HG03103 (cell line): Measurements from ENCODE around the gene PTGIR.

Source experiments
- ATAC-seq: cut with Tn5 transposase; IDR thresholded peaks from one replicate; pipeline ENCODE4 v1.9.1; 2021; ENCODE audit warnings: low read depth; ENCODE audit not compliant: unreplicated experiment

Gene PTGIR, protein sequence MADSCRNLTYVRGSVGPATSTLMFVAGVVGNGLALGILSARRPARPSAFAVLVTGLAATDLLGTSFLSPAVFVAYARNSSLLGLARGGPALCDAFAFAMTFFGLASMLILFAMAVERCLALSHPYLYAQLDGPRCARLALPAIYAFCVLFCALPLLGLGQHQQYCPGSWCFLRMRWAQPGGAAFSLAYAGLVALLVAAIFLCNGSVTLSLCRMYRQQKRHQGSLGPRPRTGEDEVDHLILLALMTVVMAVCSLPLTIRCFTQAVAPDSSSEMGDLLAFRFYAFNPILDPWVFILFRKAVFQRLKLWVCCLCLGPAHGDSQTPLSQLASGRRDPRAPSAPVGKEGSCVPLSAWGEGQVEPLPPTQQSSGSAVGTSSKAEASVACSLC

DNA sequence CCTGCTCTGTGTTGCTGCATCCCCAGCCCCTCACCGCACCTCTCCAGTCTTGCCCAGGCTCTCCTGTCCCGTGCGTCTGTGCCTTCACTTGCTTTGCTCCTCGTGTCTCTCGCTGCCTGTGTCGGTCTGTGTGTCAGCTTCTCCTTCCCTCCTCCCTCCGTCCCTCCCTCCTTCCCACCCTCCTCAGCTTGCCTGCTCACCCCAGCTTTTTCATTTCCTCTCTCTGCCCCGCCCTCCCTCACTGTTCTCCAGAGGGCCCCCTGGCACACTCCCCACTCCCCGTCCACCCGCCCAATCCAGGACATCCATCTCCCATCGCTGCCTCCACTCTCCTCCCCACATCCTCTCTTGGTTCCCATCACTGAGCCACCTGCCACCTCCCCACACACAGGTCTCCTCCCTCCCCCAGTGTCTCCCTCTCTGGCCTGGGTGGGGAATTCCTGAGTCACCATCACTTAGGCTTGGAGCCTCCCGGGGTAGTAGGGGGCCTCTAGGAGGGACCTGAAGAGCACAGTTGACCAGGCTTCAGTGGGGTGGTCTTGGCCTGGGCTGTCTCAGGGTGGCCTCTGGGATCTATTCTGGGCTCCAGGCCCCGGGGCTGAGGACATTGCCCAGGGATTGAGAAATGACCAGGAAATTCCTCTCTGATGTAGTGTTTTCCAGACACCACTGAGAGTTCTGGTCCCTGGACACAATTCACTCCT, at the start of gene PTGIR:
TSS of gene PTGIR (minus strand) at position 132 of the 704 bp plus-strand sequence. CDS start 864 bp downstream, outside the sequence.
- no peak for ATAC-seq

DNA sequence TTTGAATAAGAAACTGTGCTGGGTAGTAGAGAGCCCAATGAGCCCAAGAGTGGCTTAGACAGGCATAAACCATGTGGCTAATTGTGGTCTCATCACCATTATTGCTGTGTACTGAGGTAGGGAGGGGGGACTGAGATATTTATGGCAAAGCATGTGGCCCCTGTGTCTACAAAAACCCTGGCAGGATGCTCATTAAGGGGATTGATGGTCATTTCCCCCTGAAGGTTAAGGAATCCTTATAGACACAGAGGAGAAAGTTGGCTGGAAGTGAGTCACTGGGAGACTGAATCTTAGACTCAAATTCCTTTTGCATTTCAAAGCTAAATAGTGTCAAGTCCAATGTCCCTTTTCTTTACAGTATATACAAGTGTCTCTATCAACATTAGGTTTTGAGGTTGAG, 45.9 kb upstream of the PTGIR start:
- ATAC-seq, result no peak

DNA sequence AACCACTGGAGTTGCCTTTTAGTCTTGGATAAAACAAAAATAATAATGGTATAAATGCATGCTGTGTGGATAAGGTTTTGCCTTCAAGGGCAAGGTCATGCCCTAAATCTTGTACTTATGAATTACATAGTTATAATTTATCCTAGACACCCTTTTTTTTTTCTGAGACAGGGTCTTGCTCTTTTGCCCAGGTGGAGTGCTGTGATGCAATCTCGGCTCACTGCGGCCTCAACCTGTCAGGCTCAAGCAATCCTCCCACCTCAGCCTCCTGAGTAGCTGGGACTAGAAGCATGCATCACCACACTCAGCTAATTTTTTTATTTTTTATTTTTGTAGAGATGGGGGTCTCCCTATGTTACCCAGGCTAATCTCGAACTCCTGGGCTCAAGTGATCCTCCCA, 43.8 kb upstream of the PTGIR start:
- ATAC-seq, result no peak

DNA sequence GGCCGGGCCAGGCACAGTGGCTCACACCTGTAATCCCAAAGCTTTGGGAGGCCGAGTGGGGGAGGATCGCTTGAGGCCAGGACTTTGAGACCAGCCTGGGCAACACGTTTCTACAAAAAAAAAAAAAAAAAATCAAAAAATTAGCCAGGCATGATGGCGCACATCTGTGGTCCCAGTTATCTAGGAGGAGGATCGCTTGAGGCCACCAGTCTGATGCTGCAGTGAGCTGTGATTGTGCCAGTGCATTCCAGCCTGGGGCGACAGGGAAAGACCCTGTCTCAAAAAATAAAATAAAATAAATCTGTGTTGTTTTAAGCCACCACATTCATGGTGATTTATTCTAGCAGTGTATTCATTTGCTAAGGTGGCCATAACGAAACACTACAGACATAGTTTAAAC, 40.2 kb upstream of the PTGIR start:
- no peak for ATAC-seq

DNA sequence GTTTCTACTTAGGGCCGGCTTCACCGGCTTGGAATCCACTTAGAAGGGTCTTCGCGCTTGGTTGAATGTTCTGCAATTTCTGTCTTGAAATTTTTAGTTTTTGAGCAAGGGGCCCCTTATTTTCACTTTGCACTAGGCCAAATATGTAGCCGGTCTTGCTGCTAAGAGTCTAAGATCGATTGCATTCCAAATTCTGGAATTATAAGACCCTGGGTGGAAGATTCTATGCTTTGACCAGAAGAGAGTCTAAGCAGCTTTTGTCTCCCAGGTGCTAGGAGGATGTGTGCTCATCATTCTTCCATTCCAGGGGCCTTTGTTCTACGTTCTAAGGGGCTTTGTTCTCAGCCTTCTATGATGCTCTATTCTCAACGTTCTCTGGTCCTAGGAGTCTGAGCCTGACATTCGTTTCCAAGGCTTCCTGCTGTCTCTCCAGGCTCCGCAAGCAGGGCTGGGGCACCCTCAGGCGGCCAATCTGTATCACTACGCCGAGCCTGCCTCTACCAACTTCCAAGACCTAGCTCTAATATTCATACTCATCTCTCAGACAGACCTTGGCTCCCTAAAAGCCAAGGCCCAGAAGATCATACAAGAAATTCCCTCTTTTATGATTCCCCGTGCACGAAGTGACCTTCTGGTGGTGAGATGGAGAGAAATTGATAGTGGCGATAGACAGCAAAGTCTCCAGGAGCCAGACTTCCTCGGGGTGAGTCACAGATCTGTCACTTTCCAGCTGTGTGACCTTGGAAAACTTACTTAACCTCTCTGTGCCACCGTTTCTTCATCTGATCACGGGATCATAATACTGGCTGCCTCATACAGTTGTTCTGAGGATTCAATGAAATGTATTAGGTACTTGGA, 37.1 kb upstream of the PTGIR start:
- ATAC-seq, result no peak

DNA sequence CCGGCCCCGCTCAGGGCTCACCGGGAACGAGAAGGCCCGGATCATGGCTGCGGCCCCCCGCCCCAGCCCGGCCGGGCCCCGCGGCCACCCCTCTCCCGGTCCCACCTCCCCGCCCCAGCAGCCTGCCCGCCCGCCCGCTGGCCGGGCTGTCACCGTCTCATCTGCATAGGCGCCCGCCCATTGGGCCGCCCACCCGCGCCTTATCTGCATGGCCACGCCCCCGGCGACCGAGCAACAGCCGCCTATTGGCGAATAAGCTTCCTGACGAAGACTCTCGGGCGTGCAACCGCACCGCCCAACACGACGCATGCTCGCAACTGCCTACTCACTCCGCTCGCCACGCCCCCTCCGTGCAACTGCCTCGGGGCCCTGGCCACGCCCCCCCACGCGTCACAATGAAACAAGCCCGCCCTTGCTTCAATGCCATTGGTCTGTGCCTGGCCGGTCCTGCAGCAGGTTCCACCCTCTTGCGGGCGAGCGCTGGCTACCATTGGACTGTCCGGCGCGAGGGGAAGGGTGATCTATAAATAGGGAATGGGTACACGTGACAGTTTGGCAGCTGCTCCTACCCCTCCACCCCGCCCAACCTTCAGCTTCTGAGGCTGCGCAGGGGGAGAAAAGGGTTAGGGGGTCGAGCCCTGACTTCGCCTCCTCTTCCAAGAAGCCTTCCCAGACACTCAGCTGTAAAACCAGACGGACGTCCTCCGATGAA, 36.3 kb upstream of the PTGIR start, which contains the start of gene DACT3:
TSS of gene DACT3 (minus strand) at position 163 of the 712 bp plus-strand sequence. CDS start at position 45, 118 bp downstream.
- peak; percentile 89 for ATAC-seq

DNA sequence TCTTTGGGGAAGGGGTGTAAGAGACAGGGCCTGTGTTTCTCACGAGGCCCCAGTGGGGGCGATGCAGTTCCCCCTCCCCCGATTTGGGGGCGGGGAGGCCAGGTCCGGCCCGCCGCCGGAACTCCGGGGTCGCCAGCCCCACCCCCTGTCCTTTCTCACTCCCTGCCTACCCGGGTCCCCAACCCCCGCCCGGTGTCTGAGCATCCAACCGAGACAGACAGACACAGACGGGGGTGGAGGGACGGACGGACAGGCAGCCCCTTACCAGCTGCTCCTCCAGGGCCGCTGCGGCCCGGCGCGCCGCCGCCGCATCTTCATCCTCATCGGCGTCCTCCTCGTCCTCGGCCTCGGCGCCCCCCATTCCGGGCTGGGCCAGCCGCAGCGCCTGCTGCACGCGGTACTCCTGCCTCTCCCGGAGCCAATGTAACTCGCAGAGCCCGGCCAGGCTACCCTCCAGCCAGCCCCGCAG, 35.7 kb upstream of the PTGIR start:
- peak; percentile 5 for ATAC-seq

DNA sequence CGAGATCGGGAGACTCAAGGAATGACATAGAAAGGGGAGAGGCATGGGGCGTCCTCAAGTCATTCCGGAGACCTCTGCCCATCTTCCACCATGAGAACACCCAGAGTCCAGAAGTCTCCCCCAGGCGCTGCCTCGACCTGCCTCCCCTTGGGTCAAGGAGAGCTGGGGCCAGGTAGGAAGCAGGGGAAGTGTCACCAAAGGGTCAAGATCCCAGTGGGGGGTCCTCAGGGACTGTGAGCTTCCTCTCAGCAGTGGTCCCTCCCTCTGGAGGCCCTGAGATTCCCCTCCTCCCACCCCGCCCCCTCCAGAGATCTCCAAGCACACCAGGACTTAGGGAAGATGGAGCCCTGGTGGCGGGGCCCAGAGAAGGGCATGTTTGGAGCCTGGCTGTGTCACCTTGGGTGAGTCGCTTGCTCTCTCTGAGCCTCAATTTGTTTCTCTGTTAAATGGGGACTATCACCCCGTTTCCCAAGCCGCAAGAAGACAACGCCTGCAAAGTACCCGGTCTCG, 35.2 kb upstream of the PTGIR start:
- no peak for ATAC-seq

DNA sequence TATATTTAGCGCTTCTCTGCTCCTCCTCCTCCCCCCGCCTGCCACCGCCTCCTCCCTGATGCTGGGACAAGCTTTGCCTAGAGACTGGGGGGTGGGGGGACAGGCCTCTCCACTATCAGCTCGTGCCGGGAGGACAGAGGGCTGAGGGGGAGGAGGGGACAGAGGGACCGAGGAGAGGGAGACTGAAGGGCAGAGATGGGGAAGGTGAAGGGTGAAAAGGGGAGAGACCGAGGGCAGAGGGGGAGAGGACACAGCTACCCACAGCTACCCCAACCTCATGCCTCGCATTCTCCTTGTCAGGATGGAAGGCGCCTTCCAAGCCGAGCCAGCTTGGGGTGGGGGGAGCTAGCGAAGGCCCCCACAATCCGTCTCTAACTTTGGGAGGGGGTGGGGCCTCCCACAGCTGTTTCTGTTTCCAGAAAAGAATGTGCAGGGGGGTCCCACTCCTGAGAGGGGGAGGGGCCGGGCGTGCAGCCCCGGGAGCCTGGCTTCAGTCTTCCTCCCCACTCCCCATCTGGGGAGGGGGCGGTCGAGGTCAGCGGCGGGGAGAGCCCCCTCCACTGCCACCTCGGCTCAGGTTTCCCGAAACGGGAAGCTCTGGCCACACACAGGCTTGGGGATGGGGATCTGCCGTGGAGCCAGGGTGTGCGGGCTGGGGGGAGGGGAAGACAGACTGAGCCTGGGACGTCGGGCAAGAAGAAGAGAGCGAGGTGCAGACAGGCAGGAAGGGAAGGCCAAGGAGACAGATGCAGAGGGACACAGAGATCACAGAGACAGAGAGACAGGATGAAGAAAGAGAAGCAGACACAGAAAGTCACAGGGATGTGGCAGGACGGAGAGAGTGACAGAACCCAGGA, 34.5 kb upstream of the PTGIR start:
- ATAC-seq, result no peak

DNA sequence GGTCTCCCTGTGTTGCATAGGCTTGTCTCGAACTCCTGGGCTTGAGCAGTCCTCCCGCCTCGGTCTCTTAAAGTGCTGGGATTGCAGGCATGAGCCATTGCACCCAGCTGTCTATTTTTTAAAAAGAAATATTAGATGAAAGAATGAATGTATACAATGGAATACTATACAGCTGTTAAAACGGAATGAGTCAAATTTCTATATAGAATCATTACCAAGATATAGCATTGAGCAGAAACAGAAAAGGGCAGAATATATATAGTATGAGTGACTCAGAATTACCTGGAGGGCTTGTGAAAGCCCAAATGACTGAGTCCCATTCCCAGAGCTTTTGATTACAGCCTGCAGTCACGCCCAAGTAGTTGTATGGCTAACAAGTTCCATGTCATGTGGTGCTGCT, 31.7 kb upstream of the PTGIR start:
- no peak for ATAC-seq

DNA sequence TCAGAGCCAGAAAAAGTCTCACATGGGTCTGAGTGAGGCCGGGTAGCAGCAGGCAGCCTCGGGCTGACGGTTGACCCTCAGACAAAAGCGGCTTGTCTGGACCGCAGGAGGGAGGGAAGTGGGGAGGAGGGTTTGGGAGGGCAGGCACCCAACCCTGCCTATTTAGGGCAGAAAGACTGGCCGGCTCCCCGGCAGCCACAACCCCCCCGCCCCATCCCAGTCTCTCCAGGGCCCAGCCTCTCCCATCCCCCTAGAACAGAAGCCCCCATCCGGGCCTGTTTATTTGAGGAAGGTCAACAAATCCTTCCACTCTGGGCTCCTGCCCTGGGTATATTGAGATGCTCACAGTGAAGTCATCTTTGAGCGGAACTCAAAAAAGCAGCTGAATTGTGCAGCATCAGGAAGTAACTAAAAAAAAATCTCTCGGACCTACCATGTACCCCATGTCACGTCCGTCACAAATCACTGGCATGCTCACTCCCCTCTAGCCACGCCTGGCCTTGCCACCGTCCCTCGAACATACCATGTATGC, 29.8 kb upstream of the PTGIR start:
- ATAC-seq, result no peak

DNA sequence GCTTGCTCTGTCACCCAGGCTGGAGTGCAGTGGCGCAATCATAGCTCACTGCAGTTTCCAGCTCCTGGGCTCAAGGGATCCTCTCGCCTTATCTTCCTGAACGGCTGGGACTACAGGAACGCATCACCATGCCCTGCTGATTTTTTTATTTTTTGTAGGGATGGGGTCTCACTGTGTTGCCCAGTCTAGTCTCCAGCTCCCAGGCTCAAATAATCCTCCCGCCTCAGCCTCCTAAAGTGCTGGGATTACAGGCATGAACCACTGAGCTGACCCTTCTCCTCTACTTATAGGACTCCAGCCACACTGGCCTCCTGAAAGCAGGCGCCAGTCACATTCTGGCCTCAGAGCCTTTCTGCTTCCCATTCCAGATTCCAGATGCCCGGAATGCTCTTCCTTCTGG, 25.6 kb upstream of the PTGIR start:
- no peak for ATAC-seq

DNA sequence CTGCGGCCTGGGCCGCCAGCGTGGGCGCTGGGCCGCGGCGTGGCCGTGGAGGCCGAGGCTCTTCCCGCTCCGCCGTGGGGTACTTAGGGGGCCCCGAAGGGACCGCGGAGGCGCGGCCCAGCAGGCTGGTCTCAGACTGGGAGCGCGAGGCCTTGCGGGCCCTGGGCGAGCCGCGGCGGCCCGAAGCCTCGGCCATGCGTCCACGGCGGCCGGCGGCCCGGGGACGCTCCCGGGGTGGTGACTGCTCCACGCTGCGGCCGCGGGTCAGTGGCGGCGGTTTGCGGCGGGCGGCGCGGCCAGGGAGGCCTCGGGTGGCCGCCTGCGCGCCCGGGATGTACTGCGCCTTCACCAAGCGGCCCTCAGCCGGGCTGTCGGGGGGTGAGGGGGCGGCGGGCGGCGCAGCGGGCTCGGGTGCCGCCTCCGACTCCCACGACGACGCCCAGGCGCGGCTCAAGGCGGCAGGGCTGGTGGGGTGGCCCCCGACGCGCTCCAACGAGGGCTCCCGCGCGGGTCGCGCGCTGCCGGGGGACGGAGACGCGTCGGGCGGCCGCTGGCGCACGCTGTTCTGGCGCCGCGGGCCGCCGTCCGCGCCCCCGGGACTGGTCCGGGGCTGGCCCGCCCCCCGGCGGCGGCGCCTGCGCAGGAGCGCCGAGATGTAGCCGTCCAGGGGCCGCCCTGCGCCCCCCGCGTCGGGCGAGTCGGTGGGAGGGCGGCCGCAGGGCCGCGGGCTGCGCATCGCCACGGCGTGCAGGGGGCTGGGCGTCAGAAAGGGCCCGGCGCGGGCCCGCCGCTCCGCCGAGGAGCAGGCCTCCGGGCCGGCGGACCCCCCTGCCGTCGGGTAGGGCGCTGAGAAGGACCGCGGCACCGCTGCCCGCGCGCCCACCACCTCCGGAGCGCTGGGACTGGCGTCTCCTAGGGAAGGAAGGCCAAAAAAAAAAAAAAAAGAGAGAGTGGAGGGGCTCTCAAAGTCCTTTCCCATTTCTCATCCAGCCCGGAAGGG, 24.4 kb upstream of the PTGIR start:
- ATAC-seq, result no peak

DNA sequence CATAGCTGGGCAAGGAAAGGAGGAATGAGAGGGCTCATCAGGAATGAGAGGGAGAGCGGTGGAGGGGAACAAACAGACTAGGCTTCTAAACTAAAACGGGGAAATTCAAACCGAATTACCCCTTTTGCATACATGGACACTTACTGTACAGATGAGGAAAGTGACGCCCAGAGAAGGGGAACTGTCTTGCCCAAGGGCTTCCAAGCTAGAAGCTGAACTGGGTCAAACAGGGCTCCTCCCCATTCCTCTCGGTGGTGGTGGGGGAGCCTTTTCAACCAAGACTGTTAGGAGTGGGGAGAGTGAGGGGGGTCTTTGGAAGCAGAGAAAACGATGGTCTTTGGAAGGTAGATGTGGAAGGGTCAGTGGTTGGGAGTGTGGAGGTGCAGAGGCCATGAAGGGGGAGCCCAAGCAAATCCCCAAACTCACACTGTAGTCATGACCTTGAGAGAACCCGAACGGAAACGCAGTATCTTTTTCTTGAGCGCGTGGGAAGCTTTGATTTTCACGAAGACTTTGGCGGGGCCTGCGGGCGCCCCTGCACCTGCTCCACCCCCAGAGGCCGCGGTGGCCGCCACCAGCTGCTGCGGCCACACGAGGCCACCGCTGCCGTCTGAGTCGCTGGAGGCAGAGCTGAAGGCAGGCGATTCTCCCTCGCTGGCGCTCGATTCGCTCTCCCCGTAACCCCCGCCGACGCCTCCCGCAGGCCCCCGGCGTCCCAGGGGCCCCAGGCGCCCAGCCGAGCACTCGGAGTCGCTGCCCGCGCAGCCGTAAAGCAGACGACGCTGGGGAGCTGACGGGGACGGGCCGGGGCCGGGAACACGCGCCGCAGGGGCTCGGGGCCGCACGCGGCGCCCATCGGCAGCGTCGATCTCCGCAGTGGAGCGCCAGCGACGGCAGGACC, 23.4 kb upstream of the PTGIR start:
- ATAC-seq, result no peak

DNA sequence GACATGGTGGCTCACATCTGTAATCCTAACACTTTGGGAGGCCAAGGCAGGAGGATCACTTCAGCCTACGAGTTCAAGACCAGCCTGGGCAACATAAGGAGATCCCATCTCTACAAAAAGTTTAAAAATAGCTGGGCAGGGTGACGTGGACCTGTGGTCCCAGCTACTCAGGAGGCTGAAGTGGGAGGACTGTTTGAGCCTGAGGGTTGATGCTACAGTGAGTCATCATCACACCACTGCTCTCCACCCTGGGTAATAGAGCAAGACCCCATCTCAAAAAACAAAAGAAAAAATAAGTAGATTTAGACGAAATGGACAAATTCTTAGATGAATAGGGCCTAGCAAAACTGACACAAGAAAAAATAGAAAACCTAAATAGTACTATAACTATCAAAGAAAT, 21.5 kb upstream of the PTGIR start:
- no peak for ATAC-seq

DNA sequence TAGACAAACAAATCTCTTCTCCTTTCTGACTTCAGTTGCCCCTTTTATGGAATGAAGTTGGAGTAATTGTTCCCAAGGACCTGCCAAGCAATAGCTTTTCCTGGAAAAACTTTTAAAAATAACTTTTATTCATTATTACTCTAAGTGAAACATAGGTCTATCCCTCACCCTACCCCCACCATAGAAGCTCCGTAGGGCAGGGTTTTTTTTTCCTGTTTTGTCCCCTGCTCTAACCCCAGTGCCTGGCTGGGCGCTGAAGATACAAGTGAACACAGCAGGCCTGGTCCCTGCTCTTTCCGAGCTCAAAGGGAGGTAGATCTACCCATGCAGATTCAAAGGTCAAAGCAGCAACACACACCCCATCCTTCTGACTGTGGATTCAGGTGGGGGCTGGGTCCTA, 19.8 kb upstream of the PTGIR start:
- no peak for ATAC-seq

DNA sequence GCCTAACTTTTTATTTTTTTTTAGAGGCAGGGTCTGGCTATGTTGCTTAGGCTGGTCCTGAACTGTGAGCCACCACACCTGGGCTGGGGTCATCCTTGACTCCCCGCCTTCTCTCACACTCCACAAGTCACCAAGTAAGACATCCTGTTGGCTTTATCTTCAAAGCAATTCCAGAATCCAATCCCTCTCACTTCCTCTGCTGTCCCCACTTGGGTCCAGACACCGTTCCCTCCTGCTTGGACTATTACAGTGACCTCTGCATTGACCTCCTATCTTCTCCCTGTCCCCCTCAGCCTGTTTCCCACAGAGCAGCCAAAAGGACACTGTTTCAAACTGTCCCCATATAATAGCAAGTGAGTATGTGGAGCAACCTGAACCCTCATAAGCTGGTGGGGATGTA, 15.8 kb upstream of the PTGIR start:
- ATAC-seq, result no peak
